GM21786 (cell line): ENCODE measurements around the gene RNF224.

Source experiments
- ATAC-seq: cut with Tn5 transposase; IDR thresholded peaks from one replicate; pipeline ENCODE4 v1.9.1; 2021; ENCODE audit not compliant: unreplicated experiment

Gene RNF224

GRCh38 chr9:137227054-137227852 lies at the start of gene RNF224:
Gene RNF224, plus strand, starts transcription at chr9:137227502. Its CDS starts 834 bp downstream, at chr9:137228336.
- ATAC-seq: no peak

- no peak for ATAC-seq
These were observed 48.9 kb upstream of the RNF224 start for GRCh38 chr9:137178201-137178938.

- ATAC-seq: no peak
These were observed 48.2 kb upstream of the RNF224 start for GRCh38 chr9:137178939-137179630.

- ATAC-seq: no peak
These were observed 47.5 kb upstream of the RNF224 start for GRCh38 chr9:137179761-137180160.

GRCh38 chr9:137180491-137180890 lies 46.8 kb upstream of the RNF224 start:
- ATAC-seq: no peak

- ATAC-seq: no peak
These were observed 45.6 kb upstream of the RNF224 start for GRCh38 chr9:137181680-137182079.

GRCh38 chr9:137182836-137183235 lies 44.5 kb upstream of the RNF224 start:
- ATAC-seq: no peak

- ATAC-seq: no peak
These were observed 43.2 kb upstream of the RNF224 start for GRCh38 chr9:137183980-137184595.

- ATAC-seq: no peak
These were observed 42.2 kb upstream of the RNF224 start for GRCh38 chr9:137184881-137185660.

- no peak for ATAC-seq
These were observed 41.4 kb upstream of the RNF224 start for GRCh38 chr9:137185921-137186320.

- no peak for ATAC-seq
These were observed 40.9 kb upstream of the RNF224 start for GRCh38 chr9:137186385-137186784.

- no peak for ATAC-seq
These were observed 39.9 kb upstream of the RNF224 start for GRCh38 chr9:137187386-137187785.

GRCh38 chr9:137188086-137188489 lies 39.2 kb upstream of the RNF224 start:
- no peak for ATAC-seq

GRCh38 chr9:137188490-137189296 lies 38.6 kb upstream of the RNF224 start, which contains the start of the genes ANAPC2 and SSNA1:
Gene ANAPC2, minus strand, starts transcription at chr9:137188560. Its CDS starts 28 bp downstream, at chr9:137188532.
Gene SSNA1, plus strand, starts transcription at chr9:137188676. Its CDS starts 51 bp downstream, at chr9:137188727.
- ATAC-seq: peak; percentile 79

- no peak for ATAC-seq
These were observed 37.7 kb upstream of the RNF224 start for GRCh38 chr9:137189297-137190295.

- no peak for ATAC-seq
These were observed 36.9 kb upstream of the RNF224 start for GRCh38 chr9:137190315-137190856.

- ATAC-seq: no peak
These were observed 36.1 kb upstream of the RNF224 start for GRCh38 chr9:137191245-137191644.
